Glomerular endothelial cell (primary cell): ENCODE results near the gene DNAJC11. TPM values are rescaled to one million over a fixed set of nuclear protein-coding genes. Genes with fewer than 3 reads are reported as not detected.
"Not testable (repeated sequence)": the region's sequence is repeated elsewhere in the genome, so short reads cannot be mapped to it uniquely, and the experiment has no call there.

ENCODE experiments used
- DNase-seq: peaks from one replicate; pipeline ENCODE4 v3.0.0-alpha.2; 2011; ENCODE audit warnings: low read depth, low spot score; ENCODE audit errors: extremely low read depth
- total RNA-seq: library from RNA; depleted of rRNA; stranded (reverse); fragments of >200 nt; gene quantifications from 2 replicates; pipeline ENCODE4 v1.2.3, GENCODE V29; 2015

Gene DNAJC11
- total RNA-seq, 1 donor from 2014 or later: 49.6 TPM

GRCh38 chr1:6653436-6654290 is 48.0 kb downstream of the DNAJC11 start:
- DNase-seq: no peak

GRCh38 chr1:6652986-6653385 is 48.6 kb downstream of the DNAJC11 start:
- no peak for DNase-seq

GRCh38 chr1:6651909-6652308 is 49.7 kb downstream of the DNAJC11 start:
- DNase-seq: no peak

- DNase-seq: no peak
These were observed 53.1 kb downstream of the DNAJC11 start for GRCh38 chr1:6648556-6648955.

- no peak for DNase-seq
These were observed 55.0 kb downstream of the DNAJC11 start for GRCh38 chr1:6646499-6647148.

- DNase-seq: no peak
These were observed 56.6 kb downstream of the DNAJC11 start for GRCh38 chr1:6645018-6645417.

- DNase-seq: not testable (repeated sequence)
These were observed 60.7 kb downstream of the DNAJC11 start for GRCh38 chr1:6640867-6641266.

- no peak for DNase-seq
These were observed 63.4 kb downstream of the DNAJC11 start for GRCh38 chr1:6638226-6638625.

GRCh38 chr1:6637770-6638169 is 63.8 kb downstream of the DNAJC11 start:
- no peak for DNase-seq

GRCh38 chr1:6636778-6637177 is 64.8 kb downstream of the DNAJC11 start:
- DNase-seq: not testable (repeated sequence)

GRCh38 chr1:6635910-6636760 is 65.5 kb downstream of the DNAJC11 start:
- DNase-seq: no peak

GRCh38 chr1:6635161-6635909 is 66.3 kb downstream of the DNAJC11 start:
- DNase-seq: no peak

GRCh38 chr1:6634371-6635052 is 67.1 kb downstream of the DNAJC11 start:
- no peak for DNase-seq

- no peak for DNase-seq
These were observed 68.8 kb downstream of the DNAJC11 start for GRCh38 chr1:6632588-6633514.

GRCh38 chr1:6631058-6631457 is 70.6 kb downstream of the DNAJC11 start:
- no peak for DNase-seq

GRCh38 chr1:6630027-6630426 is 71.6 kb downstream of the DNAJC11 start:
- DNase-seq: no peak

GRCh38 chr1:6628971-6629479 is 72.6 kb downstream of the DNAJC11 start:
- no peak for DNase-seq

- no peak for DNase-seq
These were observed 73.6 kb downstream of the DNAJC11 start for GRCh38 chr1:6627841-6628545.
